Placental pericyte (primary cell): ENCODE results near the gene RSPO1. TPM values are rescaled to one million over a fixed set of nuclear protein-coding genes. Genes with fewer than 3 reads are reported as not detected.

Experiments
- total RNA-seq: library from RNA; depleted of rRNA; stranded (reverse); fragments of >200 nt; gene quantifications from 2 replicates; pipeline ENCODE4 v1.2.3, GENCODE V29; 2012

RSPO1 gene, protein sequence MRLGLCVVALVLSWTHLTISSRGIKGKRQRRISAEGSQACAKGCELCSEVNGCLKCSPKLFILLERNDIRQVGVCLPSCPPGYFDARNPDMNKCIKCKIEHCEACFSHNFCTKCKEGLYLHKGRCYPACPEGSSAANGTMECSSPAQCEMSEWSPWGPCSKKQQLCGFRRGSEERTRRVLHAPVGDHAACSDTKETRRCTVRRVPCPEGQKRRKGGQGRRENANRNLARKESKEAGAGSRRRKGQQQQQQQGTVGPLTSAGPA
- under 0.01 TPM in 1 of 2 replicates, not detected in the other for total RNA-seq

GRCh38 chr1:37634244-37634991 lies at the start of gene RSPO1:
Gene RSPO1 (minus strand): TSS chr1:37634892. CDS start chr1:37629661, 5,231 bp downstream.

DNA sequence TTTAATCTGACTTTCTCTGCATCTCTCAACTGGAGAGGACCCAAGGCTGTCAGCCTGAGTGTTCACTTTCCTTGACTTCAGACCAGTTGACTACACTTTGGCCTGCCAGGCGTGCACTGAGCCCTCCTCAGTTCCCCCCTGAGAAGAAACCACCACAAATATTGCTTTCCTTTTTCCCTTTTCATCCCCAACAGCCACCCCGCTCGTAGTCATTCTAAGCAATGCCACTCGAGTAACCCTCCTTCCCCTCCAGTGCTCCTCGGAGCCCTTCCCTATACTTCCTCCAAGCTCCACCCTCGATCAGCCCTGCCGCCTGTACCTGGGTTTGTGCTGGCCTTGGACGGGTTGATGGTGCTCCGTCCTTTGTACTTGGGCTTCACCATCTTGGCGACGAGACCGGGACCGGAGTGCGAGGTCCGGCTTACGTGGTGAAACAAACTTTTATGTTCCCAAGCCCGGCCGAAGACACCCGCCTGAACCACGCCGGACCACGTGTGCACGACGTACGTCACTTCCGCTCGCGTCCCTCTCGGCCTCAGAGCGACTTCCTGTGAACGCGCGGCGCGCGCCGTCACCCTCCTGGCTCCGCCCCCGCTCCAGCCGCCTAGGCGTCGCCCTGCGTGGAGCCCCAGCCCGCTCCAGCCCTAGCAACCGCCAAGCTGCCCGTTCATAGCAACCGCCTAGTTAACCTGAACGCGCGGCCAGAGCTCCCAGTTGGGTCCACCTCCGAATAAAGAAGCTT lies 39.1 kb downstream of the RSPO1 start, which contains the start of gene GNL2:
TSS of gene GNL2 (minus strand) at position 498 of the 742 bp plus-strand sequence. CDS start at position 383, 115 bp downstream.

Other genes with a start within 250 kb of the RSPO1 start
- 42.7 and 50.8 TPM in 2 replicates for gene ZC3H12A, start 160.3 kb downstream of the RSPO1 start, total RNA-seq
- 49.7 and 55.4 TPM in 2 replicates for gene MEAF6, start 120.1 kb downstream of the RSPO1 start, total RNA-seq
- 8.3 and 19.5 TPM in 2 replicates for gene SNIP1, start 80.6 kb downstream of the RSPO1 start, total RNA-seq
- 4.7 and 6.3 TPM in 2 replicates for gene DNALI1, start 78.0 kb downstream of the RSPO1 start, total RNA-seq
- gene GNL2, start 39.0 kb downstream of the RSPO1 start, total RNA-seq, result 50.8 and 88.6 TPM in 2 replicates
- 0.44 and 34.8 TPM in 2 replicates for gene CDCA8, start 57.6 kb upstream of the RSPO1 start, total RNA-seq
- gene EPHA10, start 130.2 kb upstream of the RSPO1 start, total RNA-seq, result not detected in 2 replicates
- 0.57 and 0.66 TPM in 2 replicates for gene MANEAL, start 159.0 kb upstream of the RSPO1 start, total RNA-seq
- gene C1orf122, start 172.9 kb upstream of the RSPO1 start, total RNA-seq, result 18.9 and 23.9 TPM in 2 replicates
- 23.9 and 34.9 TPM in 2 replicates for gene YRDC, start 173.3 kb upstream of the RSPO1 start, total RNA-seq
- 3.7 and 4.4 TPM in 2 replicates for gene MTF1, start 224.7 kb upstream of the RSPO1 start, total RNA-seq